Activated B cell treated with CpG ODN at 0.5 μM for 24 hours (primary cell): ENCODE results near the gene APH1B. TPM values are rescaled to one million over a fixed set of nuclear protein-coding genes. Genes with fewer than 3 reads are reported as not detected.
"Not testable (repeated sequence)": the region's sequence is repeated elsewhere in the genome, so short reads cannot be mapped to it uniquely, and the experiment has no call there.

Experiments used
- ATAC-seq: fragments of 200-7000 bp; cut with Tn5 transposase; one replicate; pipeline ENCODE4 v1.10.0; 2021; ENCODE audit warnings: low read depth, mild to moderate bottlenecking, moderate library complexity
- CTCF ChIA-PET: fragments of 350-600 bp; sonication (Branson Sonifier 250); formaldehyde crosslinking; loops from one replicate; lab custom pipeline; 2021; ENCODE audit warnings: antibody characterized with exemption; lab: Charles Lee
- POLR2A ChIA-PET: fragments of 350-600 bp; sonication (Branson Sonifier 250); formaldehyde crosslinking; loops from one replicate; lab custom pipeline; 2021; ENCODE audit warnings: antibody characterized with exemption; lab: Charles Lee
- DNase-seq: peaks from one replicate; pipeline ENCODE4 v3.0.0; 2022
- H3K27ac Mint-ChIP-seq: one replicate; pipeline ENCODE4 v1.8.0; 2020; ENCODE audit warnings: mixed read lengths
- H3K27me3 Mint-ChIP-seq: one replicate; pipeline ENCODE4 v1.8.0; 2021; ENCODE audit warnings: mixed read lengths
- H3K36me3 Mint-ChIP-seq: one replicate; pipeline ENCODE4 v1.8.0; 2021; ENCODE audit warnings: low read depth, mixed read lengths
- H3K4me1 Mint-ChIP-seq: one replicate; pipeline ENCODE4 v1.8.0; 2021; ENCODE audit warnings: mixed read lengths
- H3K4me3 Mint-ChIP-seq: one replicate; pipeline ENCODE4 v1.8.0; 2020; ENCODE audit warnings: mild to moderate bottlenecking, mixed read lengths
- H3K9me3 Mint-ChIP-seq: one replicate; pipeline ENCODE4 v1.8.0; 2020; ENCODE audit warnings: mixed read lengths
- intact Hi-C: fragments of 100-400 bp; cut with micrococcal nuclease; formaldehyde crosslinking; loops from one replicate; pipeline ENCODE4 v1.15.1; 2024
- total RNA-seq: library from RNA; stranded (reverse); gene quantifications from 2 replicates; pipeline ENCODE4 v1.2.3, GENCODE V29; 2022
- TF ChIP-seq, protein P1 (sequence below): fragments of 200-600 bp; IDR thresholded peaks from one replicate; pipeline ENCODE4 v1.8.0; 2022; ENCODE audit warnings: antibody characterized with exemption, mild to moderate bottlenecking

The APH1B gene
- total RNA-seq, 1 donor from 2014 or later, result 22.1 TPM

DNA sequence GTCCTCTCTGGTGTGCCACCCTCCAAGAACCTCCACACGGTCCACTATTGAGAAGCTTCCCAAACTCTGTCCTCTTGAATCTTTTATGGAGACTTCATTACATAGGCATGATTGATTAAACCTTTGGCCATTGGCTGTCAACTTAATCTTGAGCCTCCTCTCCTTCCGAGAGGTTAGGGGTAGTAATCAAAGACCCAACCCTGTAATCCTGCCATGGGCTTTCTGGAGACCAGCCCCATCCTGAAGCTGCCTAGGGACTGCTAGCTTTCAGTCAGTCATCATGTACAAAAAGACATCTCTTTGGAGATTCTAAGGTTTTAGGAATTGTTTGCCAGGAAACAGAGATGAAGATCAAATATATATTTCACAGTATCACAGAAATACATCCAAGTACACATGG, 37.0 kb downstream of the APH1B start:
- H3K4me1 Mint-ChIP-seq, result peaks cover 6% of the 10 kb centered on the region
- no peak overlapping the region for H3K4me3 Mint-ChIP-seq
- no peak overlapping the region for H3K27ac Mint-ChIP-seq
- ATAC-seq (no peak), DNase-seq (no peak)
- CTCF ChIA-PET, result interaction anchor here (0.6 kb wide), 1 partner anchor 9 kb away, joined by 3 read pairs; no protein-coding TSS in a partner anchor
- no peaks in the 10 kb centered on the region for H3K9me3 Mint-ChIP-seq
- no peaks in the 10 kb centered on the region for H3K36me3 Mint-ChIP-seq
- no peaks in the 10 kb centered on the region for H3K27me3 Mint-ChIP-seq
- intact Hi-C loops, result no loop called here
- TF ChIP-seq, protein P1, sequence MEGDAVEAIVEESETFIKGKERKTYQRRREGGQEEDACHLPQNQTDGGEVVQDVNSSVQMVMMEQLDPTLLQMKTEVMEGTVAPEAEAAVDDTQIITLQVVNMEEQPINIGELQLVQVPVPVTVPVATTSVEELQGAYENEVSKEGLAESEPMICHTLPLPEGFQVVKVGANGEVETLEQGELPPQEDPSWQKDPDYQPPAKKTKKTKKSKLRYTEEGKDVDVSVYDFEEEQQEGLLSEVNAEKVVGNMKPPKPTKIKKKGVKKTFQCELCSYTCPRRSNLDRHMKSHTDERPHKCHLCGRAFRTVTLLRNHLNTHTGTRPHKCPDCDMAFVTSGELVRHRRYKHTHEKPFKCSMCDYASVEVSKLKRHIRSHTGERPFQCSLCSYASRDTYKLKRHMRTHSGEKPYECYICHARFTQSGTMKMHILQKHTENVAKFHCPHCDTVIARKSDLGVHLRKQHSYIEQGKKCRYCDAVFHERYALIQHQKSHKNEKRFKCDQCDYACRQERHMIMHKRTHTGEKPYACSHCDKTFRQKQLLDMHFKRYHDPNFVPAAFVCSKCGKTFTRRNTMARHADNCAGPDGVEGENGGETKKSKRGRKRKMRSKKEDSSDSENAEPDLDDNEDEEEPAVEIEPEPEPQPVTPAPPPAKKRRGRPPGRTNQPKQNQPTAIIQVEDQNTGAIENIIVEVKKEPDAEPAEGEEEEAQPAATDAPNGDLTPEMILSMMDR, result no peak
- POLR2A ChIA-PET, result no interaction called here

DNA sequence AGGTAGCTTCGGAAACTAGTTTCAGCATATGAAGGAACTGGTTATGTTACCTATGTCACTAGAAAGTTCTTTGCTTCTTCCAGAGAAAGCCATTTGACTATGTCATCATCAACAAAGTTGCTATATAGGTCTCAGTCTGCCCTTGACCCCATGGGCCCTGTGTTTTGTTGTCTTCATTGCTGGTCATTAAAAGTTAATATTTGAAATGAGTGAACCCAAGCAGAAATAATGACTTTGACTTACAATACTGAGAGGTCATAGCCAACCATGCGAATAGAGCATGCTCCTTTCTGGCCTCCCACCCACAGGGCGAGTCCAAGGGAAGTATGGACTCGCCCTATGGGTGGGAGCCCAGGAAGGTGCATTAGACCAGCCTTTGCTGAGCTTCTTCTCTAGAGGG, 40.9 kb downstream of the APH1B start:
- ChIA-PET POLR2A (no interaction called here), CTCF (no interaction called here)
- no peak overlapping the region for H3K4me3 Mint-ChIP-seq
- no peak for DNase-seq
- no peaks in the 10 kb centered on the region for H3K36me3 Mint-ChIP-seq
- peaks cover 6% of the 10 kb centered on the region for H3K4me1 Mint-ChIP-seq
- no peaks in the 10 kb centered on the region for H3K27me3 Mint-ChIP-seq
- TF ChIP-seq, protein P1, result no peak
- intact Hi-C loops, result no loop called here
- H3K9me3 Mint-ChIP-seq, result no peaks in the 10 kb centered on the region
- no peak overlapping the region for H3K27ac Mint-ChIP-seq
- no peak for ATAC-seq

DNA sequence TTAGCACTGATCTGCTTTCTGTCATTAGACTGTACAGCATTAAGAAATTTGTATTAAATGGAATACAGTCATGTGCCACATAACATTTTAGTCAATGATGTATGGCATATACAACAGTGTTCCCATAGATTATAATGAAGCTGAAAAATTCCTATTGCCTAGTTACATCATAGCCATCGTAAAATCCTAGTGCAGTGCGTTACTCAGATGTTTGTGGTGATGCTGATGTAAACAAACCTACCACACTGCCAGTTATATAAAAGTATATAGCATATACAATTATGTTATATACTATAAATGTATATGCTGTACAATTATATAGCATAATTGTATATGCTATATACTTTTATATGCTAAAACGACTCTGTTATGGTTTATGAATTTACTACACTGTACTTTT, 41.7 kb downstream of the APH1B start:
- TF ChIP-seq, protein P1, result no peak
- Mint-ChIP-seq H3K36me3 (no peaks in the 10 kb centered on the region), H3K27ac (no peak overlapping the region), H3K4me1 (peaks cover 6% of the 10 kb centered on the region), H3K4me3 (no peak overlapping the region), H3K9me3 (no peaks in the 10 kb centered on the region), H3K27me3 (no peaks in the 10 kb centered on the region)
- ATAC-seq (no peak), DNase-seq (no peak)
- intact Hi-C loops, result no loop called here
- ChIA-PET CTCF (no interaction called here), POLR2A (no interaction called here)

- H3K36me3 Mint-ChIP-seq, H3K27ac Mint-ChIP-seq, intact Hi-C loops, CTCF ChIA-PET, ATAC-seq, H3K27me3 Mint-ChIP-seq, H3K4me3 Mint-ChIP-seq, POLR2A ChIA-PET, DNase-seq, H3K9me3 Mint-ChIP-seq, H3K4me1 Mint-ChIP-seq: not testable (repeated sequence)
Measured at GRCh38 chr15:63320446-63320845, 43.0 kb downstream of the APH1B start.

GRCh38 chr15:63320981-63321380, 43.6 kb downstream of the APH1B start:
- H3K27me3 Mint-ChIP-seq, H3K9me3 Mint-ChIP-seq, POLR2A ChIA-PET, ATAC-seq, H3K27ac Mint-ChIP-seq, CTCF ChIA-PET, H3K4me1 Mint-ChIP-seq, H3K36me3 Mint-ChIP-seq, intact Hi-C loops, H3K4me3 Mint-ChIP-seq, DNase-seq: not testable (repeated sequence)

GRCh38 chr15:63321462-63321861, 44.1 kb downstream of the APH1B start:
- Mint-ChIP-seq H3K27ac (no peak overlapping the region), H3K4me1 (peaks cover 1% of the 10 kb centered on the region), H3K36me3 (no peaks in the 10 kb centered on the region), H3K9me3 (no peaks in the 10 kb centered on the region), H3K4me3 (no peak overlapping the region), H3K27me3 (no peaks in the 10 kb centered on the region)
- ATAC-seq, result no peak
- intact Hi-C loops, result no loop called here
- DNase-seq, result no peak
- ChIA-PET POLR2A (no interaction called here), CTCF (no interaction called here)
- TF ChIP-seq, protein P1, result no peak
